ENCODE data around the gene COMMD3.

COMMD3 gene

GRCh38 chr10:22340329-22341189 is 24.4 kb downstream of the COMMD3 start:
- TF ChIP-seq CTCF (conservative IDR thresholded peaks at IDR 0.05) (no peak), ZFX (IDR thresholded peaks at IDR 0.05) (peak; percentile 100)
- H3K27ac ChIP-seq, result peak overlapping the region; percentile 97

- TF ChIP-seq CTCF (conservative IDR thresholded peaks at IDR 0.05) (no peak), ZFX (IDR thresholded peaks at IDR 0.05) (no peak)
- H3K27ac ChIP-seq, result peak overlapping the region; percentile 97
Observed at GRCh38 chr10:22341190-22341925, 25.2 kb downstream of the COMMD3 start.

- TF ChIP-seq ZFX (IDR thresholded peaks at IDR 0.05) (no peak), CTCF (conservative IDR thresholded peaks at IDR 0.05) (no peak)
Observed at GRCh38 chr10:22341926-22342196, 25.7 kb downstream of the COMMD3 start.

DNA sequence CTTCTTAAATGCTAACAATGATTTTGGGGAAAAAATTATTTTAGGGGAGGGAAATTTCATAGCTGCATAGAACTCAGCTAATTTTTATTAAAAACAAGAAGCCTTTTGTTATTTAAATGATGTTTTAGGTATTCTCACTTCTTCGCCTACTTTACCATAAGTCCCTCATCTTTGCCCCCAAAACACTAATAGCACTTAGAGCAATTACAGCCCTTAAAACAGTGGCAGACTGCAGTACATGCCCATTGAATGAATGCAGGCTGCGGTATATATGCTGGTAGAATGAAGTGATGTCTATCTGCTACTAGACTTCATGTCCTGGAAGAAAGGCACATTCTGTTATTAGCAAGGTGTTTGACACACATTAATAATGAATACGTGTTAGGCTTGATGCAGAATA is 26.2 kb downstream of the COMMD3 start:
- H3K27ac ChIP-seq, result no peak overlapping the region
- TF ChIP-seq CTCF (conservative IDR thresholded peaks at IDR 0.05) (no peak), ZFX (IDR thresholded peaks at IDR 0.05) (no peak)

More at GRCh38 chr10:22341926-22342196, 25.7 kb downstream of the COMMD3 start:
- no peak overlapping the region for H3K27ac ChIP-seq

GRCh38 chr10:22343731-22344130 is 27.5 kb downstream of the COMMD3 start:
- no peak overlapping the region for H3K27ac ChIP-seq
- no peak for TF ChIP-seq CTCF (conservative IDR thresholded peaks at IDR 0.05)
- no peak for TF ChIP-seq ZFX (IDR thresholded peaks at IDR 0.05)

DNA sequence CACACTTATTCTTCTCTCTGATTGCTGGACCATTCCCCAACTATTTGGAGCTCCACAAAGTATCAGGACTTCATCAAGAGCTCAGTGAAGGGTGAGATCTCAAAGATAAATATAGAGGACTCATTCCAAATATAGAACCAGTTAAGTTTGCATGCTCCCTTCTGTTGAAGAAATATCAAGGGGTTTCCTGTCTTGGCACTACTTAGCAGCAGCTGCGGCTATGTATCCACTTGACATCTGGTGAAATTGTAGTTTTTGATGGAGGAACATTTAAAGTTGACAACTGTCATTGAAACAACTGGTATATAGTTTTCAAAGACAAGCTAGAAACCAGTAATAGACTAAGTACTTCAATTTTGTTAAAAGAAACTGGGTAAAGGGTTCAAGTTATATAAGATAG is 28.1 kb downstream of the COMMD3 start:
- H3K27ac ChIP-seq, result no peak overlapping the region
- no peak for TF ChIP-seq ZFX (IDR thresholded peaks at IDR 0.05)
- no peak for TF ChIP-seq CTCF (conservative IDR thresholded peaks at IDR 0.05)

DNA sequence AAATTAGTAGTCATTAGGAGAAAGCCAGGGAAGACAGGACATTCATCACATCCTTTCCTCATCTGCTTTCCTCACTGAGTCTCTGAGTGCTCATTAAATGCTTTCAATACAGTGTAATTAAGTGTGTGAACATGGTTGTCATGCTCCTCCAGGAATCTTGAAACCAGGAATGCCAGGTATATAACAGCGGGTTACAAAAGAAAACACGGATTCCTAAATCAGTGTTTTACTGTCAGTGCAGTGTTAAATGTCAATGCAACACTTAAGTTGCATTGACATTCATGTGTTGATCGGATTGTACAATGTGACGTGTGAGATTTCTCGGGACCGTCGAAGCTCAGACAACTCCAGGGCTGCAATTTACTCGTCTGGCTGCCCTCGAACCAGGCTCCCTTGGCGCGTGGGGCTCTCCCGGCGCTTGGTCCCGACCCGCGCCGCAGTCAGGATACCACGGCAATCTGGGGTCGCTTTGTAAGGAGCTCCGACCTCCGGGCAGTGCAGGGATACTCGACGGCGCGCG is 28.7 kb downstream of the COMMD3 start:
- TF ChIP-seq ZFX (IDR thresholded peaks at IDR 0.05) (no peak), CTCF (conservative IDR thresholded peaks at IDR 0.05) (no peak)
- H3K27ac ChIP-seq, result no peak overlapping the region
